CD4-positive, alpha-beta T cell treated with Interleukin-6 for 4 hours (primary cell): ENCODE results near the gene CORO7.

Experiments used
- DNase-seq: peaks from one replicate; pipeline ENCODE4 v3.0.0-alpha.2; 2020; ENCODE audit warnings: mixed read lengths

CORO7 gene

DNA sequence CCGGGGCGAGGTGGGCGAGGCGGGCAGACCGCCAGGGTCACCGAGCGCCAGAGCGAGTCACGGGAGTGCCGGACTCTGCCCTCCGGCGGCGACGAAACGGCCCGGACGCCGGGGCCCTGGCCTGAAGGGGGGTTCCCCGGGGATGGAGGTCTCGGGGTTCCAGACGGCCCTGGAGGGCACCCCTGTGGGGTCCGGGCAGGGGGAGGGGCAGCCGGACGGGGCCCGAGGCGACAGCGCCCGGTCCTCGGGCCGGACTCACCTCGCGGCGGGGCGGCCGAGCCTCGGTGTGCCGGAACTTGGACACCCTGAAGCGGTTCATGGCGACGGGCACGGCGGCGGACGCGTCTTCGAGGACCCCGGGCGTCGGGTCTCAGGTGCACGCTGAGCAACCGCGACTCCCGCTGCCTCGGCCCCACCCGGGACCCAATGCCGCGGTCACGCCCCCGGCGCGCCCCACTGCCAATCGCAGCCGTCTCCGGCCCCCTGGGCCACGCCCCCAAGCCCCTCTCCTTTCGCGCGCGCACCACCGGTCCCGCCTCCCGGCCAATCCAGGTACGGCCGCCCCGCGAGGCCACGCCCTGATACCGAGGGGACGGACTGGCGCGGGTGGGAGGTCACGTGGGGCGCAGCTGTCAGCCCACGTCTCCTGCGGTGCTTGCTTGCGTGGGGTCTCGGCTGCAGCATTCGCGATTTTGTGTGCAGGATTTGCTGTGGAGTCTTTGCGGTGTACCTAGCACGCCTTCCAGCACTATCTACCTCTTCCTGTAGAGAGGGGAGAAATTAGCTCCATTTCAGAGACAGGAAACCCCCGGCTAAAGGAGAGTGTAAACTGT is at the start of gene CORO7:
Gene CORO7 (minus strand): TSS at position 397 of the 833 bp plus-strand sequence. CDS start 78 bp downstream, at position 319.
- DNase-seq: peak; percentile 100

DNA sequence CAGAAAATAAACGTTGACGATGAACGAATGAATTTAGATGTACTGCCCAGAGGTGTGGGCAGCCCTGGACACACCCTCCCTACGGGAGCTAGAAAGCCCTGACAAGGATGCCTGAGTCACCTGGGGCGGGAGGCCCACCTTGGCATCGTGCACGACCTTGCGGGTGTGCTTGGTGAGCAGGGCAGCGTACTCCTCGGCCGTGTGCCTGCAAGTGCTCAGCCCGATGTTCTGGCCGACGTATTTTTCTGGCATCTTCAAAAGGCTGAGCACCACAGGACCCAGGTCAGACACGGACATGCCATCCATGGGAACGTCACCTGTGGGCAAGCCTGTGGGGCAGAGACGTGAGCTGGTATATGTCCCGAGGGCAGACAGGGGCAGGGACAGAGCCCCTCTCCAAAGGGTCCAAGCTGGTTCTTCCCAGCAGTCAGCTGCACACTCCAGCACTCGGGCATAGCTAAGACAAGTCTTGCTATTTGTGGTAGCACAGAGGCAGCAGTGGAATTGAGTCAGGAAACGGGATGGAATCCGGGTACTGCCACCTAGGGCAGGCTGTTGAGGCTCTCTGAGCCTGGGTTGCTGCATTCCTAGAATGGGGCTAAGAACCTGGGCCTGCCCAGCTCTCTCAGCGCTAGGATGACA is 47.2 kb upstream of the CORO7 start:
- no peak for DNase-seq

DNA sequence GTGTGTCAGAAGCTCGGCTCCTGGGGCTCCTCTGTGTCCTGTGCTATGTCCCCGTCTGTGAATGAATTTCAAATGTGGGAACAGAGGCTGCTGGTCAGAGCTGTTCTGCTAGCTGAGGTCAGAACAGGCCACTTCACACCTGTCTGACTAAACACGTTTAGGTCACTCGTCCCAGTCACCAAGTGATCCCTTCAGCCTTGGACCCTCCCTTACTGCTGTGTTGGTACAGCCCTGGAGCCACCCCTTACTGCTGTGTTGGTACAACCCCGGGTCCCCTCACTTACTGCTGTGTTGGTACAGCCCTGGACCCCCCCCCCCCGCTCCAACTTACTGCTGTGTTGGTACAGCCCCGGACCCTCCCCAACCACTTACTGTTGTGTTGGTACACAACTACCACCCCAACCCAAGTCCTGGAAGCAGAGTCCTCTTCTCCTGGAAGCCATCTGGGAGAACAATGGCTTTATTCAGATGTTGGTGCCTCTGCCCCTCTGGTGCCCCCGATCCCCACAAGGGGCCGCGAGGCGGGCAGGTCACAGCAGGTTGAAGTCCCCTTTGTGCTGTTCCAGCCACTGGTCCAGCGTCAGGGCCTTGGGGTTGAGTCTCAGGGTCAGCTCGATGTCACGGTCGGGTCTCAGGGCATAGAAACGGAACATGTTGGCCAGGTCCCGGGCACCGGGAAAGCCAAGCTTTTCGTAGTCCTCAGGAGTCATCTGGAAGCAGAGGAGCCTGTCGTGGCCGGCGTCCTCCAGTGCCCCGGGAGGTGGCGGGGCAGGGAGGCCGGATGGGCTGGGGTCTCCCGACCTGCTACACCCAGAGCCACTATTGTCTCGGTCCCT is 45.1 kb upstream of the CORO7 start:
- DNase-seq: no peak

DNA sequence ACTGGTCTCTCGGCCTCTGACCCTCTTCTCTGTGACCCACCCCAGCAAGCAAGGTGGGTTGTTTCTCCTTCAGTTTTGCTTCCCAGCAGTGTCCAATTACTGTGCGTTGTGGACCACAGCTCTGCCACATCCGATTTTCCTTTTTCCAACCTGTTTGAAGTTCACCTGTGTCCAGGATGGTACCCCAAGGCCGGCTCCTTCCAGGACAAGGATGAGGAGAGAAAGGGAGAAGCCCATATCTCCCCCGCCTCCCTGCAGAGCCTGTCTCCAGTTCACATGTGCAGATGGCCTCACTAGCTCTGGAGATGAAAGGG is 44.5 kb upstream of the CORO7 start:
- no peak for DNase-seq

DNA sequence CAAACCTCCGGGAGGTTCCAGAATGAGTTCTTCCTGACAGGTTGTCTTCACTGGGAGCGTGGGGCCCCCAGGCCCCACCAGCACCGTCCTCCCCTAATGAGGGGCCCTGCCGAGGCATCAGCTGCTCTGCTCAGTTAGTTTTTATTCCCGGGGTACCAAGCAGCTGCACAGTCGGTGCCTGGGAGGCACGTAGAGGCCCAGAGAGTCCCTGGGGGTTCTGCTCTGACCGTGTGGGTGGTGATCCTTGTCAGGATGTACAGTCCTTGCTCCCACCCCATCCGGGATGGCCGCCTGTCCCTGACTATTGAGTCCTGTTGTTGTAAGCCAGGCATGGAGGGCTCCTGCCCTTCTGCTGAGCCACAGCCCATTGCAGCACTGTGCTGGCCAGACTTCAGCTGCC is 39.6 kb upstream of the CORO7 start:
- DNase-seq: no peak

DNA sequence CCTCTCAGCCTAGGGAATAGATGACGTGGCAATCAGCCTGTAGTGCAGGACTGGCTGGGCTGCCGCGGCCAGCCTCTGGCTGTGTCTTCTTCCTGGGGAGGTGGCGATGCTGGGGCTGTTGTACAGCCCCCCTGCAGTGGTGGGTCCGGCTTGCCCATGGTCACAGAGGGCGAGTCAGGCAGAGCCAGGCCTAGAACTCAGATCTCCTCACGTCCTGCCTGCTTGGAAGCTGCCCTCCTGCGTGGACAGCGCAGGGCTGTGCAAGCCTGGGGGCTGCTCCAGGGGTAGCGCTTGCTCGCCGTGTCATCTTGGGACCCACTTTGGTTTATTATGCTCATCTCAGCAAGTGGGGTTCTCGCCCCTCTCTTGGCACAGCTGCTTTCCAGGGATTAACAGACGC is 38.7 kb upstream of the CORO7 start:
- DNase-seq: no peak

DNA sequence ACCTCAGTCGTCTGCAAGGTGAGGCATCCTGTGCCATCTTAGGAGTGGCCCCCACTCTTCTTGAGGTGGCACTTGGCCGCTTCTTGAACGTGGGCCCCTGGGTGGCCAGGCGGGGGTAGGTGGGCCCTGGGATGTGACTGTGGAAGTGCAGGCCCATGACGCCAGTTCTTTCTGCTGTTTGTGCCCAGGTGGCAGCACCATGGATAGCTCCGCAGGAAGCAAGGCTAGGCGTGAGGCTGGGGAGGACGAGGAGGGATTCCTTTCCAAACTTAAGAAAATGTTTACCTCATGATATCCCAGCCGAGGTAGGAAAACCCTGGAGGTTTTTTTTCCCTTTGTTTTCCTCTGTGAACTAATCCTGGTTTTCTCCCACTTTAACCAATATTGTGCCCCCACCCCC is 38.2 kb upstream of the CORO7 start:
- no peak for DNase-seq

DNA sequence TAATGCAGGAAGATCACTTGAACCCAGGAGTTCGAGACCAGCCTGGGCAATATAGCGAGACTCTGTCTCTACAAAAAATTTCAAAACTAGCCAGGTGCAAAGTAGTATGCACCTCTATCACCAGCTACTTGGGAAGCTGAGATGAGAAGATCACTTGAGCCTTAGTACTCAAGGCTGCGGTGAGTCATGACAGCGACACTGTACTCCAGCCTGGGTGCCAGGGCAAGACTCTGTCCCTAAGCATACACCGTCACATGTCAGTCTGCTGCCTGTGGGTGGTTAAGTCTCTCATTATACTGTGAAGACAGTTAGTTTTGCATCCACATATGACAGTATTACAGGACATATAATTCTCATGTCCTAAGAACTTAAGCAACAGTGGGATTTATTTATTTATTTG is 36.3 kb upstream of the CORO7 start:
- DNase-seq: no peak

DNA sequence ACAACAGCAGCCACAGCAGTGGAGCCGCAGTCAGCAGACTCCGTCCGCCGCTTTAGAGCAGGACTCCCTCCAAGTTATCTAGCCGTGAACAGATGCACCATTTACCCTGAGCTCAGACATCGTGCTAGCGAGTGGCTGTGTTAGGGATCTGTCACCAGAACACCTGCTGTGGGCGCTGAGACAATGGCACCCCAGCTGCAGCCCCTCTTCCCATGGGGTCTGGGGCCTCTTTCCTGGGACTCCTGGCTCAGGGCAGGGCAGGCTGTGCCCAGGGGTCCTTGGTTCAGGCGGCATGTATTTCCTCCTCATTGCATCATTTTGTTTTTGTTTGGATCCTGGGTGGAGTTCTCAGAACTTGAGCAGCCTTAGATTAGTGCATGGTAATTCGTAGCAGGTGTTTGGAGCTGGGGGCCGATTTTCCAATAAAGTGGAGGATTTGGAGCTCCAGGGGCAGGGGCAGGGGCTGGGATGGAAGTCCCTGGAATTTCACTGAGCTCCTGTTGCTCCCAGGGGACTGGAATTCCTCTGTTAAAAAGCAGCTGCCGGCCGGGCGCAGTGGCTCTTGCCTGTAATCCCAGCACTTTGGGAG is 34.6 kb upstream of the CORO7 start:
- DNase-seq: no peak

DNA sequence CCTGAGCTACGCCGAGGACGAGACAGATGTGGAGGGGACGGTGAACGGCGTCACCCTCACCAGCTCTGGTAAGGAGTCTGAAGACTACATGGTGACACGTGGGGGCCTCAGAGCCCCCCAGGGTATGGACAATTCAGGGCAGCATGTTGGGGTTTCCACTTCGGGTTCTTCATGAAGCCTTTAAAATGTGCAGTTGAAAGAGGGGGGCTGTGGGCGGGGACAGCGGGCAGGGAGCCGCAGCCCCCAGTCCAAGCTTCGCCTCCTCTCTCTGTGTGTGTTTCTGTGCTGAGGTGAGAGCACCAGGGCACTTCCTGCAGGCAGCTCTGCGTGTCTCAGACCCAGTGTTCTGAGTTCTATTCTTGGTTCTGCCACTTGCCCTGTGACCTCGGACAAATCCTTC is 34.0 kb upstream of the CORO7 start:
- no peak for DNase-seq

DNA sequence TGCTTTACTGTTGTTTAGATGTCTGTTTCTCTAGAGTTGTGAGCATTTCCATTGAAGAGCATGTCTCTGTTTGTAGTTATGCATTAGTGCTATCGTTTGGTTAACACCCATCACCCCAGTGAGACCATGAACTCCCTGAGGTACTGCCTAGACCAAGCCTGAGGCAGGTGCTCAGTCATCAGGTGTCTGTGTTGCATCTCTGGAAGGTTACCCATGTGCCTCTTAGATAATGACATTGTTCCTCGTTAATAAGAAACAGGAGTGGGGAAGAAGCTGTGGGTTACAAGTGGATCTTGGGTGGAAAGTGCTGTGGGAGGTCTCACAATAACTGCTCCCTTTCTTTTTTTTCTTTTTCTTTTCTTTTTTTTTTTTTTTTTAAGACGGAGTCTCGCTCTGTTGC is 27.6 kb upstream of the CORO7 start:
- no peak for DNase-seq

DNA sequence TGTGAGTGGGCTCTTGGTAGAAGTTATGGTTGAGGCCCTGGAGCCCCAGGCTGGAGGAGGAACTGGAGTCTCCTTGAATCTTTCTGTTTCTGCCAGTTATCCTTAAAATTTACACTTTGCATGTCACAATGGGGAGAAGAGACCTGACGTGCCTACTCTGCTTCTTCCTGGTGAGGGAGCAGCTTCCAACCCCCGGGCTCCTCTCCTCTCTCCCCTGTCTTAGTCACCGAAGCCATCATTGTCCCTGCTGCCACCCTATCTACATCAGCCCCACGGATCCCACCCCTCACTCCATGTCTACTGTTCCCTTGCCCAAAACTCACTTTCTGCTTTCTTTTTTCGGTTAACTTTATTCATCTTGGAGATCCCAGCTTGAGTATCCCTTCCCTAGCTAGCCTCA is 26.9 kb upstream of the CORO7 start:
- no peak for DNase-seq

DNA sequence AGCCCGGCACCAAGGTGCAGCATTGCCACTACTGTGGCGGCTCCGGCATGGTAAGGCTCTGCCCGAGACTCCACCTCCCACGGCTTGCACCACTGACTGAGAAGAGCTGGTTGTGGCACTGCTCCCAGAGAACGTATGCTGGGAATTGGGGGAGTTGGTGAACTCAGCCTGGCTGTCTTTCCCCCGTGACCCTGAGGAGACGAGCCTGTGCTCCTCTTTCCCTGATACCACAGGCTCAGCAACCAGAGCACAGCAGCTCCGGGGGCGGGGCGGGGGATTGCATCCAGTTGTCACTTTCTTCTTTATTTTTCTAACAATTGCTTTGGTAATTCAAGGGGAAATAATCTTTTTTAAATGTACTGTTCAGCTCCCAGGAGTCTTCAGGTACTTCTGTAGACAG is 26.0 kb upstream of the CORO7 start:
- no peak for DNase-seq

DNA sequence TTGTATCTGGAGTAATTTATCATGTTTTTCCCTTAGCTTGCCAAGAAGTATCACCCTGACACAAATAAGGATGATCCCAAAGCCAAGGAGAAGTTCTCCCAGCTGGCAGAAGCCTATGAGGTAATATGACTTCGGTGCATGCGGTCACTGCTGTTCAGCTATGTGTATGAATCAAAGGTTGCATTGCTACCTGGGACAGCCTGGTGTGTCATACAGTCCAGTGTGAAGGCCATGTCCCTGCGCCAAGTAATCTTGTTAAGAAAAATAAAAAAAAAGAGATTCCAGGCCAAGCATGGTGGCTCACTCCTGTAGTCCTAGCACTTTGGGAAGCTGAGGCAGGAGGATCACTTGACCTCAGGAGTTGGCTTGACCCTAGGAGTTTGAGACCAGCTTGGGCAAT is 21.0 kb upstream of the CORO7 start:
- DNase-seq: no peak

DNA sequence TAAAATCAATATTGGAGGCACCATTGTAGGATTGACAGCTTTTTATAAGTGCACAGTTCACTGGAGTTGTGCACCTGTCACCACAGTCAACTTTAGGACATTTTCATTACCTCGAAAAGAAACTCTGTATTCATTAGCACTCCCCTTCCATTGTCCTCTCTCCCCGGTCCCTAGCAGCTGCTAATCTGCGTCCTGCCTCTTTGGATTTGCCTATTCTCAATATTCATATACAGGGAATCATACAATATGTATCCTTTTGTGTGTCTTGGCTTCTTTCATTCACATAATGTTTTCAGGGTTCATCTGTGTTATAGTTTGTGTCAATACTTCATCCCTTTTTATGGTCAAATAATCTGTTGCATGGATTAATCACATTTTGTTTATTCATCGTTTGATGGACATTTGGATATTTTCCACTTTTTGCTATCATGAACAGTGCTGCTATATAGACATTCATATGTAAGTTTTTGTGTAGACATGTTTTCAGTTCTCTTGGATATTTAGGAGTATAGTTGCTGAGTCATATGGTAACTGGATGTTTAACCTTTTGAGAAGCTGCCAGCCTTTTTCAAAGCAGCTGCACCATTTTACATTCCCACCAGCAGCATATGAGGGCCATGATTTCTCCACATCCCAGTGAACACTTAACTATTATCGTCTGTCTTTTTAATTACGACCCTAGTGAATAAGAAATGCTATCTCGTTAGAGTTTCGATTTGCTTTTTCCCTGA is 19.1 kb upstream of the CORO7 start:
- no peak for DNase-seq

DNA sequence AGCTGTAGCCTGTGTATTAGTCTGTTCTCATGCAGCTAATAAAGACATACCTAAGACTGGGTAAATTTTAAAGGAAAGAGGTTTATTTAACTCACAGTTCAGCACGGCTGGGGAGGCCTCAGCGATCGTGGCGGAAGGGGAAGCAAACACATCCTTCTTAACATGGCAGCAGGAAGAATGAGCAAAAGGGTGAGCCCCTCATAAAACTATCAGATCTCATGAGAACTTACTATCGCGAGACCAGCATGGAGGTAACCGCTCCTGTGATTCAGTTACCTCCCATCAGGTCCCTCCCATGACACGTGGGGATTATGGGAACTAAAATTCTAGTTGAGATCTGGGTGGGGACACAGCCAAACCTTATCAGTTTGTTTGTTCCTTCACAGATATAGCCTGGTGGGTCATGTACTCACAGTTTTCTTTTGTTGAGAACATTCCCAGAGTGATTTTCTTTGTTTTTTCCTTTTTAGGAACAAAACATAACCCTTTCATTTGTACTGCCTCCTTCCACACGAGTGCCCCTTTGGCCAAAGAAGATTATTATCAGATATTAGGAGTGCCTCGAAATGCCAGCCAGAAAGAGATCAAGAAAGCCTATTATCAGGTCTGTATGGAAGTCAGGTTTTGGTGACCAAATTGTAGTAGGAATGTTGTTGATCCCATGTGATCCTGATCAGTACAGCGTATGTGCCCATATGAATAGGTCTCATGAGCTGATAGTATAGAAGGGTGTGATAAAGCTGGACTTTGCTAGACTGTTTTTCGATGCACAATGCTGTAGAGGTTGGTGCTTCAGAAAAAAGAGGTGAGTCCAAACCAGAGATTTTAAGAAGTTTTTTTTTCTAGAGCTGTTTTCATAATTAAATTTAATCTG is 17.8 kb upstream of the CORO7 start:
- no peak for DNase-seq

DNA sequence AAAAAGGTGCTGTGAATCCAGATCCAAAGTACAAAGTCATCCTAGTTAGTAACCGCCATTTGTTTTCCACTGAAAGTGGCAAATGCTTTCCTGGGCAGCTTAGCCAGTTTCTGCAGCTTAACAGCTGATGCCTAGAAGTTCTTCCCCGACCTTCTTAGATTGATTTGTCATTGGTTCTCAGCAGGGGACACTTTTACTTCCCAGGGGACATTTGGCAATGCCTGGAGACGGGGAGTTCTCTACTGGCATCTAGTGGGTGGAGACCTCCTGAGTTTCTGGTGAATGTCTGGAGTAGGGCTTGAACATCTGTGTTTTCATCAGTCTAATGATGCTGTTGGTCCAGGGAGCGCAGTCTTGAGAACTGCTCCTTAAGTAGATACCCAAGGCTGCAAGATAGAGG is 16.8 kb upstream of the CORO7 start:
- DNase-seq: no peak

DNA sequence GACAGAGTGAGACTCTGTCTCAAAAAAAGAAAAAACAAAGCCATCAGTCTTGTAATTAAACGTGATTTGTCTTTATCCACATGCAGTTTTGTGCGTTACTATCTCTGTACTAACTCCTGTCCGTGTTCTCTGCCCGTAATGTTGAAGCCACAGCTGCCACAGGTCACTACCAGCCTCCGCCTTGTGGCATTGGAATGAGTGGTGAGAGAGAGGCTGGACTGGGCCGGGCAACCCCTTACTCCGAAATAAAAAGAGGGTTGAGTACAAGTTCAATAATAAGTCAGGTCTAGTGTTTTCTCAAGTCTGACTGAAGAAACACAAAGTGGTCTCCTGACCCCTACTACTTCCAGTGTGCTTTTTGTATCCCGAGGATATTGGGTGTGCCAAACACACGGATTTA is 14.6 kb upstream of the CORO7 start:
- DNase-seq: no peak

DNA sequence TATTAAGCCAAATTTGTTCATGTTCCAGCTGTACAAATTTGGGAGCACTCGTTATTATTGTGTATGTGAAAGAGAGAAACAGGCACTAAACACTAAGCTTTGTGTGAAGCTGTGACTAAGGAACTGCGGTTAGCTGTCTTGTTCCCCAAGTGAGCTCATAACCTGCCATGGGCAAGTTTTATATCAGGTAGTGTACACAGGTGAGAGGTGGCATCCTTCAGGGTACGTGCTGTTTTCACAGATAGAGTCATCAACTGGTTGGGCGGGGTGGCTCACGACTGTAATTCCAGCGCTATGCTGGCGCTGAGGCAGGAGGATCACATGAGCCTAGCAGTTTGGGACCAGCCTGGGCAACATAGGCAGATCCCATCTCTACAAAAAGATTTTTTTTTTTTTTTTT is 12.1 kb upstream of the CORO7 start:
- no peak for DNase-seq

DNA sequence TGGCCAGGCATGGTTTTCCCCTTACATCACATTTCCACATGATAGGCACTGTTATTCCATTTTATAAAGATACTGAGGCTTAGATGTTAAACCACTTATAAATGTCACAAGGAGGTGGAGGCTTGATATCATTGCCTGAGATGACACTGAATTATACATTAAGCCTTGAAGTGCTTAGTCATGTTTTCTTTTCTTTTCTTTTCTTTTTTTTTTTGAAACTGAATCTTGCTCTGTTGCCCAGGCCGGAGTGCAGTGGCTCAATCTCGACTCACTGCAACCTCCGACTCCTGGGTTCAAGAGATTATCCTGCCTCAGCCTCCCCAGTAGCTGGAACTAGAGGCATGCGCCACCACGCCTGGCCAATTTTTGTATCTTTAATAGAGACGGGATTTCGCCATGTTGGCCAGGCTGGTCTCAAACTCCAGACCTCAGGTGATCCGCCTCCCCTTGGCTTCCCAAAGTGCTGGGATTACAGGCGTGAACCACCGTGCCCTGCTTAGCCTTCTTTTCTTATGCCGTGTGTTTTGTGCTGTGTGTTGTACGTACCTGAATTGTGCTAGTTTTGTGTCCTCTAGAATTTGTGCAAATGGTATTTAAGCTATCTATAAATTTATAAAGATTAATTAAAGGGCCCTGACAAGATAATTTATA is 10.5 kb upstream of the CORO7 start:
- no peak for DNase-seq

DNA sequence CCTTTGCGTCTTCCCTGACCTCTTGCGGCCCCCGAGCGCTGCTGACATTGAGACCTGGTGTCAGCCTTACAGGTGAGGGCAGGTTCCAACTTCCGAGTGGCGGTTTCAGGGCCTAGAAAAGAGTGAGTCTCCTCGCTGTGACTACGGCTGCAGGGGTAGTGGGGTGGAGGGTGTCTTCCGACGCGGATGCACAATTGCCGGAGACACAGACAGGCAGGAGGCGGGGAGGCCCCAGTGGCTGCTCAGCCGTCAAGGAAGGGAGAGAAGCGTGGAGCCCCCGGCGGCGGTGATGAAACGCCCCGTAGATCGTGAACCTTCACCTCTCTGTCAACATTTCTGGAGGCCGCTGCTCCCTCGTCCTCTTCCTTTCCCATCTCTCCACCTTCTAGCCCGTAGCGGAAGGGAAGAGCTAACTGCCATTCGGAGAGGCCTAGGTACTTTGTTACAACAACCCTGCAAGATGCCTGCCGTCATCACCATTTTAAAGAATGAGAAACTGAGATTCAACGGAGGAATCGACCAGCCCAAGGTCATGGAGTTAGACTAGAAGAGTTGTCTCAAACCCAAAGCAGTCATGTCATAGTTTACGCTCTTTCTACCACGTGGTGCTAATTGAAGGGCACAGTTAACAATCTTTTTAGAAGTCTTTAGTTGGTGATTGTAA is 9.8 kb upstream of the CORO7 start:
- DNase-seq: no peak
